GM18498 (cell line): Measurements from ENCODE around the gene MYOZ3.
A peak's percentile ranks its signal among the peaks of the same experiment; 100 is the strongest.

Experiments used
- ATAC-seq: cut with Tn5 transposase; IDR thresholded peaks from one replicate; pipeline ENCODE4 v1.9.1; 2021; ENCODE audit warnings: mild to moderate bottlenecking, moderate library complexity; ENCODE audit not compliant: unreplicated experiment

The MYOZ3 gene

GRCh38 chr5:150658699-150659265 is 2.3 kb upstream of the MYOZ3 start:
- no peak for ATAC-seq

GRCh38 chr5:150659360-150660107 is 1.5 kb upstream of the MYOZ3 start:
- no peak for ATAC-seq

GRCh38 chr5:150660108-150660831 is 781 bp upstream of the MYOZ3 start:
- ATAC-seq, result no peak

GRCh38 chr5:150661821-150662596 is 958 bp downstream of the MYOZ3 start:
- ATAC-seq, result no peak

GRCh38 chr5:150662731-150663516 is 1.9 kb downstream of the MYOZ3 start:
- no peak for ATAC-seq

- no peak for ATAC-seq
These were observed 2.9 kb downstream of the MYOZ3 start for GRCh38 chr5:150663936-150664335.

- ATAC-seq, result no peak
These were observed 4.0 kb downstream of the MYOZ3 start for GRCh38 chr5:150665044-150665443.

- no peak for ATAC-seq
These were observed 9.4 kb downstream of the MYOZ3 start for GRCh38 chr5:150670275-150670947.

GRCh38 chr5:150670948-150671310 is 9.9 kb downstream of the MYOZ3 start:
- no peak for ATAC-seq

- peak; percentile 29 for ATAC-seq
These were observed 10.6 kb downstream of the MYOZ3 start for GRCh38 chr5:150671509-150672236.

- peak; percentile 51 for ATAC-seq
These were observed 11.3 kb downstream of the MYOZ3 start for GRCh38 chr5:150672237-150672883.

GRCh38 chr5:150672884-150673275 is 11.8 kb downstream of the MYOZ3 start:
- no peak for ATAC-seq

- no peak for ATAC-seq
These were observed 13.3 kb downstream of the MYOZ3 start for GRCh38 chr5:150674341-150674821.

GRCh38 chr5:150675069-150675468 is 14.0 kb downstream of the MYOZ3 start:
- no peak for ATAC-seq

GRCh38 chr5:150676578-150676977 is 15.5 kb downstream of the MYOZ3 start:
- ATAC-seq, result no peak

GRCh38 chr5:150689120-150689519 is 28.1 kb downstream of the MYOZ3 start:
- ATAC-seq, result no peak

GRCh38 chr5:150690760-150691159 is 29.7 kb downstream of the MYOZ3 start:
- ATAC-seq, result no peak

GRCh38 chr5:150692276-150692675 is 31.2 kb downstream of the MYOZ3 start:
- ATAC-seq, result no peak

GRCh38 chr5:150694612-150695011 is 33.6 kb downstream of the MYOZ3 start:
- ATAC-seq, result no peak
